Activated CD8-positive, alpha-beta T cell treated with anti-CD3 and anti-CD28 coated beads for 36 hours (primary cell): ENCODE data around the gene PPM1L. TPM values are rescaled to one million over a fixed set of nuclear protein-coding genes. Genes with fewer than 3 reads are reported as not detected.

ENCODE experiments used
- ATAC-seq: fragments of 200-7000 bp; cut with Tn5 transposase; one replicate; pipeline ENCODE4 v1.10.0; 2021; ENCODE audit warnings: mild to moderate bottlenecking, moderate library complexity
- CTCF ChIA-PET: fragments of 350-600 bp; sonication (Branson Sonifier 250); formaldehyde crosslinking; loops from one replicate; lab custom pipeline; 2021; ENCODE audit warnings: antibody characterized with exemption; lab: Charles Lee
- POLR2A ChIA-PET: fragments of 350-600 bp; sonication (Branson Sonifier 250); formaldehyde crosslinking; loops from one replicate; lab custom pipeline; 2021; ENCODE audit warnings: antibody characterized with exemption; lab: Charles Lee
- DNase-seq: peaks from one replicate; pipeline ENCODE4 v3.0.0-alpha.2; 2020
- H3K27ac Mint-ChIP-seq: one replicate; pipeline ENCODE4 v1.8.0; 2021; ENCODE audit warnings: mild to moderate bottlenecking, mixed read lengths
- H3K27me3 Mint-ChIP-seq: one replicate; pipeline ENCODE4 v1.8.0; 2021; ENCODE audit warnings: mixed read lengths
- H3K36me3 Mint-ChIP-seq: one replicate; pipeline ENCODE4 v1.8.0; 2021; ENCODE audit warnings: low read depth, mixed read lengths
- H3K4me1 Mint-ChIP-seq: one replicate; pipeline ENCODE4 v1.8.0; 2021; ENCODE audit warnings: low read depth, mixed read lengths
- H3K4me3 Mint-ChIP-seq: one replicate; pipeline ENCODE4 v1.8.0; 2021; ENCODE audit warnings: mild to moderate bottlenecking, moderate library complexity, mixed read lengths
- H3K9me3 Mint-ChIP-seq: one replicate; pipeline ENCODE4 v1.8.0; 2021; ENCODE audit warnings: mixed read lengths
- intact Hi-C: fragments of 100-400 bp; cut with micrococcal nuclease; formaldehyde crosslinking; loops from one replicate; pipeline ENCODE4 v1.10.0; 2022
- total RNA-seq, 2 experiments: library from RNA; stranded (reverse); gene quantifications; one replicate each; pipeline ENCODE4 v1.2.3, GENCODE V29; 2021
- TF ChIP-seq, protein P1 (sequence below): fragments of 200-600 bp; IDR thresholded peaks from one replicate; pipeline ENCODE4 v1.8.0; 2022; ENCODE audit warnings: antibody characterized with exemption, mild to moderate bottlenecking

The PPM1L gene
- total RNA-seq, 2 experiments from 2014 or later, result 2.6 to 2.7 TPM

GRCh38 chr3:160753953-160754352 lies 2.1 kb upstream of the PPM1L start:
- ATAC-seq (no peak), DNase-seq (no peak)
- ChIA-PET POLR2A (interaction anchor here (1.0 kb wide), 1 partner anchor 10 kb away, joined by 3 read pairs; no protein-coding TSS in a partner anchor), CTCF (no interaction called here)
- H3K9me3 Mint-ChIP-seq, result no peaks in the 10 kb centered on the region
- intact Hi-C loops, result no loop called here
- H3K27ac Mint-ChIP-seq, result no peak overlapping the region
- H3K4me3 Mint-ChIP-seq, result peak overlapping the region; percentile 80
- no peaks in the 10 kb centered on the region for H3K36me3 Mint-ChIP-seq
- TF ChIP-seq, protein P1, sequence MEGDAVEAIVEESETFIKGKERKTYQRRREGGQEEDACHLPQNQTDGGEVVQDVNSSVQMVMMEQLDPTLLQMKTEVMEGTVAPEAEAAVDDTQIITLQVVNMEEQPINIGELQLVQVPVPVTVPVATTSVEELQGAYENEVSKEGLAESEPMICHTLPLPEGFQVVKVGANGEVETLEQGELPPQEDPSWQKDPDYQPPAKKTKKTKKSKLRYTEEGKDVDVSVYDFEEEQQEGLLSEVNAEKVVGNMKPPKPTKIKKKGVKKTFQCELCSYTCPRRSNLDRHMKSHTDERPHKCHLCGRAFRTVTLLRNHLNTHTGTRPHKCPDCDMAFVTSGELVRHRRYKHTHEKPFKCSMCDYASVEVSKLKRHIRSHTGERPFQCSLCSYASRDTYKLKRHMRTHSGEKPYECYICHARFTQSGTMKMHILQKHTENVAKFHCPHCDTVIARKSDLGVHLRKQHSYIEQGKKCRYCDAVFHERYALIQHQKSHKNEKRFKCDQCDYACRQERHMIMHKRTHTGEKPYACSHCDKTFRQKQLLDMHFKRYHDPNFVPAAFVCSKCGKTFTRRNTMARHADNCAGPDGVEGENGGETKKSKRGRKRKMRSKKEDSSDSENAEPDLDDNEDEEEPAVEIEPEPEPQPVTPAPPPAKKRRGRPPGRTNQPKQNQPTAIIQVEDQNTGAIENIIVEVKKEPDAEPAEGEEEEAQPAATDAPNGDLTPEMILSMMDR, result no peak
- H3K27me3 Mint-ChIP-seq, result peaks cover 17% of the 10 kb centered on the region
- peaks cover 27% of the 10 kb centered on the region for H3K4me1 Mint-ChIP-seq

GRCh38 chr3:160754371-160754854 lies 1.6 kb upstream of the PPM1L start:
- TF ChIP-seq, protein P1, result no peak
- Mint-ChIP-seq H3K4me3 (peak overlapping the region; percentile 80), H3K9me3 (no peaks in the 10 kb centered on the region), H3K27me3 (peaks cover 20% of the 10 kb centered on the region), H3K4me1 (peaks cover 27% of the 10 kb centered on the region), H3K27ac (peak overlapping the region; percentile 95), H3K36me3 (no peaks in the 10 kb centered on the region)
- ATAC-seq, result no peak
- peak; percentile 18 for DNase-seq
- intact Hi-C loops, result no loop called here
- CTCF ChIA-PET, result no interaction called here
- POLR2A ChIA-PET, result interaction anchor here (0.7 to 1.0 kb wide), 2 partner anchors 9 to 83 kb away, joined by 3 read pairs; no protein-coding TSS in a partner anchor

DNA sequence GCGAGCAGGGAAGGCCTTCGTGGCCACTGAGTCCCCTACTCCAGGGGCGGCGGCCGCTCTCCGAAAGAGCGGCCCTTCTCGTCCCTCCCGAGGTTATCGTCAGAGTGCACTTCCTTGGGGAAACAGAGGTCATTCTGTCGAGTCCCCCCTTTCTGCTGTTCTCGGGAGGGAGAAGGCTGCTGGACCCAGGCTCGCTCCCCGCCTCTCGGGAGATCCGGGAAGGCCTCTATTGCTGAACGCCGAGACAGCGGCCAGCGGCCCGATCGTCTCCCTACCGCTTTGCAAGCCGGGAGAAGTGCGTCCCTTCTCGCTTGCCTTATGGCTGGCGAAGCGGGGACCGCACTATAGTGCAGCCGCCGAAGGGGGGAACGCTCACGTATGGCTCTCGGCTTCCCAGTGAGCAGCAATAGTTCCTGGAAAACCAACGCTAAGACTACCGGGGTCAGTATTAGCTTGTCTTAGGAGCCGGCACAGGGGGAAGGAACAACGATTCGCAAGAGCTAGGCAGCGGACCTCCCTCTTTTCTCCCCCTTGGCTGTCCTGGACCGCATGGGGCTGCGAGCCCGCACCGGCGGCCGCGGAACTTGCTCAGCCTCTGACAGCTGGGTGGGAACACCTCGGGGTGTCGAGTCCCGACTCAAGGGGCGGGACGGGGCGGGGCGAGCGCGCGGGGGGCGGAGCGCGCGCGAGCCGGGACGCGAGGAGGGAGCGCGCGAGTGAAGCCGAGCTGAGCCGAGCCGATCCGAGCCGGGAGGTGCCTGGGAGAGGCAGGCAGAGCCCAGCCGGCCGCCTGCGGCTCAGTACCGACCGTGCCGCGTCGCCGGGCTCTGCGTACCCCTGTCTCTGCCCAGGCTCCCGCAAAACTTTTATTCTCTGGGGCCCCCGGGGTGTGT lies 930 bp upstream of the PPM1L start:
- Mint-ChIP-seq H3K27ac (peak overlapping the region; percentile 95), H3K27me3 (peaks cover 23% of the 10 kb centered on the region), H3K4me3 (peak overlapping the region; percentile 80), H3K4me1 (peaks cover 27% of the 10 kb centered on the region), H3K9me3 (no peaks in the 10 kb centered on the region), H3K36me3 (no peaks in the 10 kb centered on the region)
- intact Hi-C loops, result loop anchor here (5.0 kb wide), 1 partner anchor 308 kb away; the partner anchor contains the start of gene TRIM59
- DNase-seq, result peak; percentile 90
- peak; percentile 90 for ATAC-seq
- ChIA-PET CTCF (no interaction called here), POLR2A (interaction anchor here (0.7 to 1.3 kb wide), 5 partner anchors 8 to 347 kb away, joined by 3 to 4 read pairs (median 3); partner anchors contain the start of gene TRIM59)
- TF ChIP-seq, protein P1, result no peak

DNA sequence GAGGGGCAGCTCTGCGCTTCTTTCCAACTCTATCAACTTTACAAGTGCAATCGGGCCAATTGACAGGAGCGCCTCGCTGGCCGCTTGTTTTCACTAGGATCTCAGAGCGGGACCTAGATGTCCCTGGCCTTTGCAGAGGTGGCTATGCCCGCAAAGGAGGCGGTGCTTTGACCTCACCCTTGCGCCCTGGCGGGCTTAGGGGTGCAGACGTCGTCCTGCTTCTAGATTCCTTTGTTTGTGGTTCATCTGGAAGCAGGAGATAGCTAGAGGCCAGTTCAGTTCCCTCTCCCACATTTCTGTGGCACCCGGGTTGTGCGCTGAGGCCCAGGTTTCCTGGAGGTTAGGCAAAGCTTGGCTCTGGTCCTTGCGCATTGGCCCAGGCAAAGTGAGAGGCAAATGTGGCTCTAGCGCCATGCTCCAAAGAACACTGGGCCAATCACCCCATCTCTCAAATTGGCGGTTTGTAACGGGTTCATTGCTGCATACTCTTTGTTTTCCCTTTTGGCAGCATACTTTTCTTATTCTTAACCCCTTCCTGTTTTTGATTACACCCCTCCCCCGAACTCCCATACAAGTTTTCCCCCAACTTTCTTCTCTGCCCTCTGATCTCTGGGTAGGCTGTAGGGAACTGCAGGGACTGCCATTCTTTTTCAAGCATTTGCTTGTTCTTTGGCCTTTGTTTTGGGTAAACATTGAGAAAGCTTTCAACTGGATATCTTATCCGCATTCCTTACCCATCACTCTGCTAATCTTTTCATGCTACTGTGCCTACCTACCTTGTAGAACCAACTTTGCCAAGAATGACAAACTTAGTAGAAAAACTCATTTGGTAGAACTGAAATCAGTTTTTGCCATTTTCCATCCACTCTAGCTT lies 1.4 kb downstream of the PPM1L start:
- ChIA-PET POLR2A (interaction anchor here (1.1 kb wide), 1 partner anchor 44 kb away, joined by 3 read pairs; no protein-coding TSS in a partner anchor), CTCF (interaction anchor here (1.1 kb wide), 1 partner anchor 171 kb away, joined by 3 read pairs; no protein-coding TSS in a partner anchor)
- TF ChIP-seq, protein P1, result no peak
- Mint-ChIP-seq H3K27me3 (peaks cover 28% of the 10 kb centered on the region), H3K36me3 (no peaks in the 10 kb centered on the region), H3K9me3 (no peaks in the 10 kb centered on the region), H3K27ac (no peak overlapping the region), H3K4me3 (peak overlapping the region; percentile 80), H3K4me1 (peaks cover 27% of the 10 kb centered on the region)
- intact Hi-C loops, result loop anchor here (5.0 kb wide), 1 partner anchor 310 kb away; the partner anchor contains the start of gene TRIM59
- ATAC-seq, result no peak
- DNase-seq, result peak; percentile 10
